ENCODE data around the gene CACNA1C.

DNA sequence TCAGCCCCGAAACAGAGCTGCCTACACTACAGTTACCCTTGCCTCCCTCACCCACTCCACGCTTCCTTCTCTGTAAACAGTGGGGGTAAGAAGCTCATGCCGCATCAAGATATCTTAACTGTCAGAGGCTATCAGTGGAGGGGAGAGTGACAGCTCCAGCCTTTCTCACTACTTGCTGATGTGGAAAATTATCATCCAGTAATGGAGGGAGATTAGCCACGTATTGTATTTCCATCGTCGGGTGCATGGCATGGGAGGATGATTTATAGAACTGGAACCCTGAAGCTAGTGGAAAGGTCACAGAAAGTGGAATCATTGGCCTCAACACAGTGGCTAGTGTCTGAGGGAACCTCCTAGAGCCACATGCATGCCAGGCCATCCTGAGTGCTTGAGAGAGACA, 471.1 kb downstream of the CACNA1C start:
- TF ChIP-seq GATA2 (IDR thresholded peaks at IDR 0.05; ENCODE audit: low read depth, low read length), result no peak
- TF ChIP-seq GATA3 (IDR thresholded peaks at IDR 0.05; ENCODE audit: low read depth, low read length), result no peak
